Measurements from ENCODE around the gene HSF2BP.
"Not testable (repeated sequence)": the region's sequence is repeated elsewhere in the genome, so short reads cannot be mapped to it uniquely, and the experiment has no call there.

HSF2BP gene

GRCh38 chr21:43616861-43617260, 42.4 kb downstream of the HSF2BP start:
- not testable (repeated sequence) for DNase-seq

- DNase-seq = no peak
These were observed 44.4 kb downstream of the HSF2BP start for GRCh38 chr21:43614839-43615238.

GRCh38 chr21:43613755-43614638, 45.3 kb downstream of the HSF2BP start:
- no peak for DNase-seq

GRCh38 chr21:43611598-43612369, 47.5 kb downstream of the HSF2BP start:
- no peak for DNase-seq

- DNase-seq = no peak
These were observed 49.6 kb downstream of the HSF2BP start for GRCh38 chr21:43609501-43610340.

GRCh38 chr21:43608664-43609063, 50.6 kb downstream of the HSF2BP start:
- DNase-seq = no peak

- DNase-seq = no peak
These were observed 51.1 kb downstream of the HSF2BP start for GRCh38 chr21:43608225-43608624.

GRCh38 chr21:43605320-43606215, 53.7 kb downstream of the HSF2BP start:
- DNase-seq = no peak

- no peak for DNase-seq
These were observed 54.6 kb downstream of the HSF2BP start for GRCh38 chr21:43604505-43605204.

- DNase-seq = no peak
These were observed 55.4 kb downstream of the HSF2BP start for GRCh38 chr21:43603641-43604504.

- no peak for DNase-seq
These were observed 56.1 kb downstream of the HSF2BP start for GRCh38 chr21:43603233-43603626.

GRCh38 chr21:43602266-43603232, 56.7 kb downstream of the HSF2BP start:
- DNase-seq = no peak

- DNase-seq = no peak
These were observed 58.5 kb downstream of the HSF2BP start for GRCh38 chr21:43600642-43601402.

- DNase-seq = no peak
These were observed 59.6 kb downstream of the HSF2BP start for GRCh38 chr21:43599728-43600127.

- no peak for DNase-seq
These were observed 60.7 kb downstream of the HSF2BP start for GRCh38 chr21:43598416-43599120.

GRCh38 chr21:43597540-43598250, 61.6 kb downstream of the HSF2BP start:
- no peak for DNase-seq

- DNase-seq = no peak
These were observed 62.2 kb downstream of the HSF2BP start for GRCh38 chr21:43597052-43597451.
